Neutrophil (primary cell): ENCODE results near the gene PRPF6.

ENCODE experiments used
- H3K27ac ChIP-seq: fragments of 200-600 bp; sonication (generic); 2 replicates; pipeline ENCODE4 v1.5.1; 2016; ENCODE audit warnings: mild to moderate bottlenecking, moderate library complexity
- H3K27me3 ChIP-seq: fragments of 200-600 bp; sonication (generic); 2 replicates; pipeline ENCODE4 v1.6.0; 2016; ENCODE audit warnings: mild to moderate bottlenecking
- H3K36me3 ChIP-seq: fragments of 200-600 bp; sonication (generic); 2 replicates; pipeline ENCODE4 v1.5.1; 2017
- H3K4me1 ChIP-seq, 2 experiments: fragments of 200-600 bp in 1 of 2; sonication (generic) in 1 of 2; 1 replicate in 1 of 2; 2 replicates in 1 of 2; pipeline versions ENCODE4 v1.5.1 to v1.6.1; 2013 to 2016; ENCODE audit warnings: low read depth in 1 of 2, low read length in 1 of 2, mild to moderate bottlenecking in 1 of 2, moderate library complexity in 1 of 2; ENCODE audit not compliant: control insufficient read depth in 1 of 2, insufficient read depth in 1 of 2
- H3K4me3 ChIP-seq, 2 experiments: fragments of 200-600 bp in 1 of 2; sonication (generic) in 1 of 2; 1 replicate in 1 of 2; 2 replicates in 1 of 2; pipeline ENCODE4 v1.5.1; 2013 to 2016; ENCODE audit warnings: low read depth in 1 of 2, low read length in 1 of 2, mild to moderate bottlenecking in 1 of 2, moderate library complexity in 1 of 2
- H3K9me3 ChIP-seq: fragments of 200-600 bp; sonication (generic); 2 replicates; pipeline ENCODE4 v1.5.1; 2016
- CTCF ChIP-seq: fragments of 200-600 bp; sonication (generic); IDR thresholded peaks from 2 replicates; pipeline ENCODE4 v1.5.1; 2016; ENCODE audit warnings: antibody characterized with exemption

PRPF6 gene

DNA sequence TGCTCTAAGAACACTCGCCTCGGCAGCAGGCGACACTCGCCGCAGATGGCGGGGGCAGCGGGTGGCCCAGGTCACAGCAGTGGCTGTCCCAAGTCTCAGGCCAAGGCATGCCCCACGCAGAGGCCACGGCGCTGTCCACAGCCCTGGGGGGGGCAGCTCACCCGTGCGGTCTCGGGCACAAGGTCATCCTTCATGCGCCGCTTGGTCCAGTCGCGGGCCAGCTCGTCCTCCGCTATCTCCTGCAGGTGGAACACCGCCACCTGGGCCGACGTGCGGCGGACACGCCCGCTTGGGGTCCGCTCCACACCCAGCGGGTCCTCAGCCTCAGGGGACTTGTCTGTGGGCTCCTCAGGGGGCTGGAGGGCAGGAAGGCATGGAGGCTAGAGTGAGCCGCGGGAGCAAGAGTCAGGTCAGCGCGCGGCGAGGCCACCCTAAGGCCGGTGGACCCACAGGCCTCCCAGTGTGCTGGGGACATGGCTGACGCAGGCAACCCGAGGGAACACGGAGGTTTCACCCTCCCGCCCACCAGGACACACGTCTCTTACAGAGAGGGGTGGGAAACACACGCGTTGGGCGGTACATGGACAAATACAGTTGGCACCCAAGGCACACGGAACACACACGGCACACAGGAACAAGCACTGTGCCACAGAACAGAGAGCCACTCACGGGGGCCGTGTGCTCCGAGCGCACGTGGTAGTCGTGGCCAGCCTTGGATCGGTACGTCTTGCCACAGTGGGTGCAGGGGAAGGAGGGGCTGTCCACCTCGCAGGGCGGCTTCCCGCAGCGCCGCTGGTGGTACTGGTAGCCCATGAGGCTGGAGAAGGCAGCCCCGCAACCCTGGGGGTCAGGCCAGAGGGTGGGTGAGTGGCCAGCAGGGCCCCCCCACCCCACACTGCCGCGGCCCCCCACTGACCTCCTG is 18.2 kb upstream of the PRPF6 start:
- H3K9me3 ChIP-seq, result no peaks in the 10 kb centered on the region
- H3K4me1 ChIP-seq, result no peaks in the 10 kb centered on the region
- H3K27ac ChIP-seq, result no peak overlapping the region
- H3K4me3 ChIP-seq, result no peak overlapping the region
- H3K36me3 ChIP-seq, result peaks cover 14% of the 10 kb centered on the region
- TF ChIP-seq CTCF, result no peak
- no peaks in the 10 kb centered on the region for H3K27me3 ChIP-seq

- TF ChIP-seq CTCF, result no peak
- Histone ChIP-seq H3K36me3 (peaks cover 14% of the 10 kb centered on the region), H3K27ac (no peak overlapping the region), H3K9me3 (no peaks in the 10 kb centered on the region), H3K4me3 (no peak overlapping the region), H3K27me3 (no peaks in the 10 kb centered on the region), H3K4me1 (no peaks in the 10 kb centered on the region)
These were observed 17.6 kb upstream of the PRPF6 start for GRCh38 chr20:63963348-63963741.

GRCh38 chr20:63963784-63964301 is 17.1 kb upstream of the PRPF6 start:
- Histone ChIP-seq H3K9me3 (no peaks in the 10 kb centered on the region), H3K36me3 (peaks cover 14% of the 10 kb centered on the region), H3K4me1 (peaks cover 0 to under 1% of the 10 kb centered on the region in 2 experiments), H3K27ac (no peak overlapping the region), H3K4me3 (no peak overlapping the region), H3K27me3 (peaks cover 3% of the 10 kb centered on the region)
- no peak for TF ChIP-seq CTCF

- H3K4me3 ChIP-seq, result no peak overlapping the region
- peaks cover 8% of the 10 kb centered on the region for H3K27me3 ChIP-seq
- H3K9me3 ChIP-seq, result no peaks in the 10 kb centered on the region
- peaks cover 14% of the 10 kb centered on the region for H3K36me3 ChIP-seq
- H3K27ac ChIP-seq, result no peak overlapping the region
- TF ChIP-seq CTCF, result no peak
- H3K4me1 ChIP-seq, result peaks cover 3 to 5% of the 10 kb centered on the region in 2 experiments
These were observed 16.5 kb upstream of the PRPF6 start for GRCh38 chr20:63964412-63964811.

DNA sequence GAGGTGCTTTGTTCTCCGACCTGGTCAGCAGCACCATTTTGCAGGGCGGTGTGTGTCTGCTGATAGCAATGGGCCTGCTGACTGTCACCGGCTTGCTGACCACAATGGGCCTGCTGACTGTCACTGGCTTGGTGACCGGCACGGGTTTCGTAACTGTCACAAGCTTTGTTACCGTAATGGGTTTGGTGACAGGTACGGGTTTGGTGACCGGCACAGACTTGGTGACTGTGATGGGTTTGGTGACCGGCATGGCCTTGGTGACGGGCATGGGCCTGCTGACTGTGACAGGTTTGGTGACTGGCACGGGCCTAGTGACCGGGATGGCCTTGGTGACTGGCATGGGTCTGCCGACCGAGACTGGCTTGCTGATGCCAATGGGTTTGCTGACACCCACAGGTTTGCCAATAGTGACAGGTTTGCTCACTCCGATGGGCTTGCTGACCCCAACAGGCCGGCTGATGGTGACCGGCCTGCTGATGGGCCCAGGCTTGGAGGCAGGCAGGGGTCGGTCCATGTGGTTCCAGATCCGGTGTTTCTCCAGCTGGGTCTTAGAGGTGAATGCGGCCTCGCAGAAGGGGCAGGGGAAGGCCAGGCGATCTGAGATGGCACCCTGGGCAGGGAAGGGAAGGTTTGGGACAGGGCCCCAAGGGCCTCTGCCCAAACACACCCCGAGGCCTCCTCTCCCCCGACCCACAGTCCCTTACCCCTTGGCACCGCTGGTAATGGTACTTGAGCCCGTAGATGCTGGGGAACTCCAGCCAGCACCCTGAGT is 14.6 kb upstream of the PRPF6 start:
- no peak overlapping the region for H3K27ac ChIP-seq
- H3K4me1 ChIP-seq, result peaks cover 3 to 10% of the 10 kb centered on the region in 2 experiments
- peaks cover 14% of the 10 kb centered on the region for H3K36me3 ChIP-seq
- H3K9me3 ChIP-seq, result no peaks in the 10 kb centered on the region
- no peak for TF ChIP-seq CTCF
- H3K4me3 ChIP-seq, result no peak overlapping the region
- H3K27me3 ChIP-seq, result peaks cover 24% of the 10 kb centered on the region
